OCI-LY7 (cell line): ENCODE data around the gene KRT73. TPM values are rescaled to one million over a fixed set of nuclear protein-coding genes. Genes with fewer than 3 reads are reported as not detected.

ENCODE experiments used
- BruUV-seq: library from RNA; stranded (reverse); fragments of 400-500 nt; replicated peaks from 2 replicates; lab custom pipeline; 2021; lab: Mats Ljungman, UMichigan
- CTCF ChIA-PET: fragments of 300-600 bp; sonication (Branson Sonifier 250); formaldehyde crosslinking; loops from one replicate; lab custom pipeline; 2022; ENCODE audit warnings: antibody characterized with exemption; ENCODE audit not compliant: unreplicated experiment; lab: Charles Lee
- POLR2A ChIA-PET: fragments of 300-600 bp; sonication (Branson Sonifier 250); formaldehyde crosslinking; loops from one replicate; lab custom pipeline; 2022; ENCODE audit warnings: antibody characterized with exemption; lab: Charles Lee
- DNase-seq: peaks from one replicate; pipeline ENCODE4 v3.0.0-alpha.2; 2015; ENCODE audit warnings: low spot score
- H2AFZ ChIP-seq: fragments of 200-600 bp; sonication (generic), shearing (Covaris generic); 2 replicates; pipeline ENCODE4 v1.6.1; 2014; ENCODE audit warnings: mild to moderate bottlenecking, antibody characterized with exemption, low read length, moderate library complexity
- H3K27ac ChIP-seq: fragments of 200-600 bp; sonication (generic); 2 replicates; pipeline ENCODE4 v1.5.1; 2014; ENCODE audit warnings: mixed run types, low read depth, mild to moderate bottlenecking, moderate library complexity, low read length, inconsistent platforms; ENCODE audit not compliant: poor library complexity, severe bottlenecking
- H3K36me3 ChIP-seq: fragments of 200-600 bp; sonication (generic); 2 replicates; pipeline ENCODE4 v1.6.1; 2014; ENCODE audit warnings: mild to moderate bottlenecking, antibody characterized with exemption, low read length, moderate library complexity, mixed read lengths; ENCODE audit not compliant: insufficient read depth
- H3K4me1 ChIP-seq: fragments of 200-600 bp; sonication (generic); 2 replicates; pipeline ENCODE4 v1.5.1; 2014; ENCODE audit warnings: mild to moderate bottlenecking, low read length; ENCODE audit not compliant: insufficient read depth, poor library complexity, severe bottlenecking
- H3K4me2 ChIP-seq: fragments of 200-600 bp; sonication (generic); 2 replicates; pipeline ENCODE4 v1.6.1; 2014; ENCODE audit warnings: mild to moderate bottlenecking, low read length
- H3K4me3 ChIP-seq: fragments of 200-600 bp; sonication (generic); 2 replicates; pipeline ENCODE4 v1.5.1; 2014; ENCODE audit warnings: mild to moderate bottlenecking, low read depth, low read length; ENCODE audit not compliant: poor library complexity, severe bottlenecking
- H3K79me2 ChIP-seq: fragments of 200-600 bp; sonication (generic); 2 replicates; pipeline ENCODE4 v1.6.1; 2016; ENCODE audit warnings: low read depth, mild to moderate bottlenecking, low read length, moderate library complexity, mixed read lengths; ENCODE audit not compliant: insufficient read depth
- H3K9me2 ChIP-seq: fragments of 200-600 bp; sonication (generic); 2 replicates; pipeline ENCODE4 v1.6.1; 2016; ENCODE audit warnings: mild to moderate bottlenecking, low read length, mixed read lengths; ENCODE audit not compliant: insufficient read depth
- H3K9me3 ChIP-seq: fragments of 200-600 bp; sonication (generic); 2 replicates; pipeline ENCODE4 v1.6.1; 2014; ENCODE audit warnings: mild to moderate bottlenecking, mixed run types, low read length, mixed read lengths
- H4K20me1 ChIP-seq: fragments of 200-600 bp; sonication (generic); 2 replicates; pipeline ENCODE4 v1.6.1; 2014; ENCODE audit warnings: mild to moderate bottlenecking, antibody characterized with exemption, low read length, moderate library complexity, mixed read lengths; ENCODE audit not compliant: insufficient read depth
- EZH2phosphoT487 ChIP-seq: fragments of 200-600 bp; sonication (generic); IDR thresholded peaks from 2 replicates; pipeline ENCODE4 v1.6.1; 2018; ENCODE audit warnings: low read depth, borderline replicate concordance, mild to moderate bottlenecking, mixed run types, antibody characterized with exemption, low read length, moderate library complexity, mixed read lengths
- intact Hi-C: fragments of 100-400 bp; cut with micrococcal nuclease; formaldehyde crosslinking; loops from one replicate; pipeline ENCODE4 v1.10.0; 2022; ENCODE audit not compliant: unreplicated experiment
- total RNA-seq, 2 experiments: library from RNA; depleted of rRNA in 1 of 2; stranded (reverse); fragments of >200 nt in 1 of 2; shearing (Covaris generic) in 1 of 2; gene quantifications; 2 replicates each; pipeline ENCODE4 v1.2.3, GENCODE V29; 2014 to 2022
- TF ChIP-seq, protein P1 (sequence below): fragments of 200-600 bp; sonication (generic); conservative IDR thresholded peaks from 2 replicates; pipeline ENCODE4 v1.5.1; 2014; ENCODE audit warnings: mild to moderate bottlenecking, antibody characterized with exemption, low read length, moderate library complexity, mixed read lengths

The KRT73 gene
- total RNA-seq, 2 experiments from 2014 or later = not detected

DNA sequence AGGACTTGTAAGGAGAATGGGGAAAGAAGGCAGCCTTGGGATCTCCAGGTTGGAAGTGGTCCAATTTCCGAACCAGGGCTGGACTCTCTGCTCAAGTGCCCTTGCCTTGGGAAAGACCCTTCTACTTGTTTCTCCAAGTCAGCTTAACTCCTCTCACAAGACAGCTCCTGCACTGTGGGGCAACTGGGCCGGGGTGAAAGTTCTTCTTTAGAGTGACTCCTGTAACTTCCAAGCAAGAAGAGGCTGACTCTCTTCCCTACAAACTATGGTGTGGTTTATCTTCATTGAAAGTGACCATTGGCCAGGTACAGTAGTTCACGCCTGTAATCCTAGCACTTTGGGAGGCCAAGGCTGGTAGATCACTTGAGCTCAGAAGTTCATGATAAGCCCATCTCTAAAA lies 48.1 kb upstream of the KRT73 start:
- ChIA-PET CTCF (no interaction called here), POLR2A (interaction anchor here (1.0 kb wide), 1 partner anchor 334 kb away, joined by 5 read pairs; no protein-coding TSS in a partner anchor)
- Histone ChIP-seq H3K79me2 (no peaks in the 10 kb centered on the region), H2AFZ (no peak overlapping the region), H3K4me3 (no peak overlapping the region), H3K4me2 (no peak overlapping the region), H3K9me3 (no peaks in the 10 kb centered on the region), H3K4me1 (no peaks in the 10 kb centered on the region), H3K9me2 (no peaks in the 10 kb centered on the region), H3K36me3 (no peaks in the 10 kb centered on the region), H3K27ac (no peak overlapping the region), H4K20me1 (no peaks in the 10 kb centered on the region)
- DNase-seq = no peak
- intact Hi-C loops = no loop called here
- BruUV-seq = no TSS peak
- TF ChIP-seq, protein P1, sequence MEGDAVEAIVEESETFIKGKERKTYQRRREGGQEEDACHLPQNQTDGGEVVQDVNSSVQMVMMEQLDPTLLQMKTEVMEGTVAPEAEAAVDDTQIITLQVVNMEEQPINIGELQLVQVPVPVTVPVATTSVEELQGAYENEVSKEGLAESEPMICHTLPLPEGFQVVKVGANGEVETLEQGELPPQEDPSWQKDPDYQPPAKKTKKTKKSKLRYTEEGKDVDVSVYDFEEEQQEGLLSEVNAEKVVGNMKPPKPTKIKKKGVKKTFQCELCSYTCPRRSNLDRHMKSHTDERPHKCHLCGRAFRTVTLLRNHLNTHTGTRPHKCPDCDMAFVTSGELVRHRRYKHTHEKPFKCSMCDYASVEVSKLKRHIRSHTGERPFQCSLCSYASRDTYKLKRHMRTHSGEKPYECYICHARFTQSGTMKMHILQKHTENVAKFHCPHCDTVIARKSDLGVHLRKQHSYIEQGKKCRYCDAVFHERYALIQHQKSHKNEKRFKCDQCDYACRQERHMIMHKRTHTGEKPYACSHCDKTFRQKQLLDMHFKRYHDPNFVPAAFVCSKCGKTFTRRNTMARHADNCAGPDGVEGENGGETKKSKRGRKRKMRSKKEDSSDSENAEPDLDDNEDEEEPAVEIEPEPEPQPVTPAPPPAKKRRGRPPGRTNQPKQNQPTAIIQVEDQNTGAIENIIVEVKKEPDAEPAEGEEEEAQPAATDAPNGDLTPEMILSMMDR = no peak
- no peak for TF ChIP-seq EZH2phosphoT487

DNA sequence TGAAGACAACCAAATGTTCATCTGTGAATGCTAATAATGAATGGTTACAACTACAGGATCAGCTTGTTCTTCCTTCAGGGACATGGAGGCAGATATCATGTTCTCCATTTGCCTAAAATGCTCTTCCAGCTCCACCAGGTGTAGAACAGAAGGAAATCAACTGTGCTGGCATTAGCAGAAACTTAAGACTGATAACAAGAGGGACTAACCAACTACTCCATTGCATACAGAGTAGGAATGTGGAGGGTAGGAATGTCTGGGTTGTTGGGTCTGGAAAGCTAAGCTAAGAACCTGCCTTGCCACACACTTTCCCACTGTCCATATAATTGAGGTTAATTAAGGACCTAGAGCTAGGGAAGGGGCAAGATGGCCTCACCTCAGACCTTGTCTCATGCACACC lies 45.1 kb upstream of the KRT73 start:
- intact Hi-C loops = no loop called here
- no peaks in the 10 kb centered on the region for H3K9me3 ChIP-seq
- ChIA-PET POLR2A (interaction anchor here (0.6 kb wide), 1 partner anchor 216 kb away, joined by 4 read pairs; no protein-coding TSS in a partner anchor), CTCF (no interaction called here)
- no peak for DNase-seq
- H3K4me1 ChIP-seq = no peaks in the 10 kb centered on the region
- no TSS peak for BruUV-seq
- H3K36me3 ChIP-seq = no peaks in the 10 kb centered on the region
- H4K20me1 ChIP-seq = no peaks in the 10 kb centered on the region
- no peak overlapping the region for H3K4me2 ChIP-seq
- H3K4me3 ChIP-seq = no peak overlapping the region
- no peaks in the 10 kb centered on the region for H3K79me2 ChIP-seq
- H3K9me2 ChIP-seq = no peaks in the 10 kb centered on the region
- no peak overlapping the region for H3K27ac ChIP-seq
- TF ChIP-seq EZH2phosphoT487 = no peak
- TF ChIP-seq, protein P1 = no peak
- H2AFZ ChIP-seq = no peak overlapping the region

DNA sequence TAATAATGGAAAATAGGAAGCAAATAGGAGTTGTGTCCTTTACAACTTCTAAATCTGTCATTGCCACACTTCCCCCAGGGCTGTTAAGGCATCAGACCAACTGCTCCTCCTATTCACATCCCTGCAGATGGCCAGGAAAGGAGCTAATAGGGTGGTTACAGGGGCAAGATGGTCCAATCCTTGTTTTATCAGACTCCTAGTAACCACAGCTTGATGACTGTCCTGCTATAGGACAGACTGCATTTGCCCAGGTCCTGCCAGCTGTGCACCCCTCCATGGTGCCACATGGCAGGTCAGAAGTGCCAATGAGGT lies 44.5 kb upstream of the KRT73 start:
- no peak for TF ChIP-seq EZH2phosphoT487
- TF ChIP-seq, protein P1 = no peak
- H3K9me2 ChIP-seq = no peaks in the 10 kb centered on the region
- H3K36me3 ChIP-seq = no peaks in the 10 kb centered on the region
- H3K79me2 ChIP-seq = no peaks in the 10 kb centered on the region
- intact Hi-C loops = no loop called here
- no peak overlapping the region for H3K4me3 ChIP-seq
- H3K4me2 ChIP-seq = no peak overlapping the region
- no peaks in the 10 kb centered on the region for H4K20me1 ChIP-seq
- ChIA-PET POLR2A (no interaction called here), CTCF (no interaction called here)
- H2AFZ ChIP-seq = no peak overlapping the region
- H3K27ac ChIP-seq = no peak overlapping the region
- H3K4me1 ChIP-seq = no peaks in the 10 kb centered on the region
- no peaks in the 10 kb centered on the region for H3K9me3 ChIP-seq
- no TSS peak for BruUV-seq
- DNase-seq = no peak
